Progenitor cell of endocrine pancreas (in vitro differentiated cells): ENCODE data around the gene CYP4B1. TPM values are rescaled to one million over a fixed set of nuclear protein-coding genes. Genes with fewer than 3 reads are reported as not detected.
"Not testable (repeated sequence)": the region's sequence is repeated elsewhere in the genome, so short reads cannot be mapped to it uniquely, and the experiment has no call there.

Experiments used
- DNase-seq: peaks from one replicate; pipeline ENCODE4 v3.0.0; 2021; ENCODE audit warnings: low spot score; ENCODE audit not compliant: unreplicated experiment
- H3K27ac Mint-ChIP-seq: 2 replicates; pipeline ENCODE4 v1.8.0; 2021; ENCODE audit warnings: mild to moderate bottlenecking, moderate library complexity, mixed read lengths
- H3K27me3 Mint-ChIP-seq: 2 replicates; pipeline ENCODE4 v1.8.0; 2021; ENCODE audit warnings: mixed read lengths
- H3K36me3 Mint-ChIP-seq: 2 replicates; pipeline ENCODE4 v1.8.0; 2022; ENCODE audit warnings: mixed read lengths; ENCODE audit not compliant: insufficient read depth
- H3K4me1 Mint-ChIP-seq: 2 replicates; pipeline ENCODE4 v1.8.0; 2021; ENCODE audit warnings: low read depth, mixed read lengths
- H3K4me3 Mint-ChIP-seq: 2 replicates; pipeline ENCODE4 v1.8.0; 2021; ENCODE audit warnings: low read depth, mild to moderate bottlenecking, moderate library complexity, mixed read lengths
- H3K9me3 Mint-ChIP-seq: 2 replicates; pipeline ENCODE4 v1.8.0; 2021; ENCODE audit warnings: low read depth, mixed read lengths
- CTCF ChIP-seq: fragments of 200-600 bp; sonication (generic); IDR thresholded peaks from one replicate; pipeline ENCODE4 v1.5.0; 2021; ENCODE audit warnings: antibody characterized with exemption, mild to moderate bottlenecking; ENCODE audit not compliant: unreplicated experiment
- long read RNA-seq: library from polyadenylated mRNA; unstranded; transcript quantifications from one replicate; pipeline ENCODE4 v2.0.0, GENCODE V29; 2020
- total RNA-seq: library from RNA; stranded (reverse); gene quantifications from 2 replicates; pipeline ENCODE4 v1.2.1, GENCODE V29; 2021

The CYP4B1 gene
- 0.80 TPM in 1 of 2 replicates, not detected in the other for total RNA-seq
- long read RNA-seq: 0 reads

GRCh38 chr1:46798810-46799209 lies at the start of gene CYP4B1:
TSS of gene CYP4B1 (plus strand) at chr1:46799046. CDS start at chr1:46799082, 36 bp downstream.
- H3K4me3 Mint-ChIP-seq: no peak within 1 kb of the TSS
- no peak within 1 kb of the TSS for H3K27ac Mint-ChIP-seq
- DNase-seq: no peak
- H3K36me3 Mint-ChIP-seq: no peaks in the 10 kb centered on the region
- no peaks in the 10 kb centered on the region for H3K9me3 Mint-ChIP-seq
- peaks cover 2% of the 10 kb centered on the region for H3K4me1 Mint-ChIP-seq
- no peak for TF ChIP-seq CTCF
- no peaks in the 10 kb centered on the region for H3K27me3 Mint-ChIP-seq

GRCh38 chr1:46749404-46749803 lies 49.4 kb upstream of the CYP4B1 start:
- Mint-ChIP-seq H3K36me3 (no peaks in the 10 kb centered on the region), H3K27me3 (no peaks in the 10 kb centered on the region), H3K27ac (no peak overlapping the region), H3K4me3 (no peak overlapping the region), H3K4me1 (peaks cover 4% of the 10 kb centered on the region), H3K9me3 (no peaks in the 10 kb centered on the region)
- no peak for TF ChIP-seq CTCF
- no peak for DNase-seq

- Mint-ChIP-seq H3K4me3 (no peak overlapping the region), H3K4me1 (peaks cover 10% of the 10 kb centered on the region), H3K27ac (no peak overlapping the region), H3K9me3 (no peaks in the 10 kb centered on the region), H3K27me3 (no peaks in the 10 kb centered on the region), H3K36me3 (no peaks in the 10 kb centered on the region)
- no peak for TF ChIP-seq CTCF
- DNase-seq: no peak
These were observed 48.9 kb upstream of the CYP4B1 start for GRCh38 chr1:46749921-46750404.

GRCh38 chr1:46753985-46754384 lies 44.9 kb upstream of the CYP4B1 start:
- no peak for TF ChIP-seq CTCF
- H3K36me3 Mint-ChIP-seq: no peaks in the 10 kb centered on the region
- no peak overlapping the region for H3K4me3 Mint-ChIP-seq
- no peaks in the 10 kb centered on the region for H3K9me3 Mint-ChIP-seq
- peaks cover 47% of the 10 kb centered on the region for H3K4me1 Mint-ChIP-seq
- H3K27ac Mint-ChIP-seq: peak overlapping the region; percentile 91
- no peaks in the 10 kb centered on the region for H3K27me3 Mint-ChIP-seq
- DNase-seq: no peak

GRCh38 chr1:46754707-46755106 lies 44.1 kb upstream of the CYP4B1 start:
- H3K4me3 Mint-ChIP-seq: peak overlapping the region; percentile 2
- not testable (repeated sequence) for H3K9me3 Mint-ChIP-seq, H3K27me3 Mint-ChIP-seq, H3K36me3 Mint-ChIP-seq, DNase-seq
- H3K27ac Mint-ChIP-seq: peak overlapping the region; percentile 91
- peaks cover 49% of the 10 kb centered on the region for H3K4me1 Mint-ChIP-seq

GRCh38 chr1:46755121-46755520 lies 43.7 kb upstream of the CYP4B1 start:
- no peak for DNase-seq
- Mint-ChIP-seq H3K36me3 (no peaks in the 10 kb centered on the region), H3K4me3 (peak overlapping the region; percentile 2), H3K27me3 (no peaks in the 10 kb centered on the region), H3K4me1 (peaks cover 49% of the 10 kb centered on the region), H3K9me3 (no peaks in the 10 kb centered on the region), H3K27ac (peak overlapping the region; percentile 91)
- TF ChIP-seq CTCF: no peak
